Esophagus squamous epithelium (tissue), 5 donors: ENCODE data around the gene MYH15. TPM values are rescaled to one million over a fixed set of nuclear protein-coding genes. Genes with fewer than 3 reads are reported as not detected.

Experiments used
- DNase-seq: peaks from one replicate; lab custom pipeline; 2025; lab: John Stamatoyannopoulos, UW
- H3K27ac ChIP-seq, 4 donors: fragments of 200-600 bp; sonication (generic); one replicate each; pipeline ENCODE4 v1.5.1; 2016 to 2019; ENCODE audit warnings: mild to moderate bottlenecking in 1 of 4
- H3K27me3 ChIP-seq, 4 donors: fragments of 200-600 bp; sonication (generic); 1 replicate in 3 of 4; 2 replicates in 1 of 4; pipeline versions ENCODE4 v1.5.1 to v1.6.0; 2017 to 2021; ENCODE audit warnings: antibody characterized with exemption in 1 of 4
- H3K36me3 ChIP-seq, 3 donors: fragments of 200-600 bp; sonication (generic); one replicate each; pipeline ENCODE4 v1.5.1; 2016 to 2019
- H3K4me1 ChIP-seq, 3 donors: fragments of 200-600 bp; sonication (generic); one replicate each; pipeline ENCODE4 v1.5.1; 2017 to 2019
- H3K4me3 ChIP-seq, 4 donors: fragments of 200-600 bp; sonication (generic); 1 replicate in 3 of 4; 2 replicates in 1 of 4; pipeline ENCODE4 v1.5.1; 2016 to 2019; ENCODE audit warnings: mild to moderate bottlenecking in 2 of 4, moderate library complexity in 1 of 4
- H3K9me3 ChIP-seq, 3 donors: fragments of 200-600 bp; sonication (generic); one replicate each; pipeline ENCODE4 v1.5.1; 2016 to 2019
- CTCF ChIP-seq, 6 experiments: fragments of 450-650 bp in 4 of 6; fragments of 200-600 bp in 2 of 6; sonication (generic) in 2 of 6; IDR thresholded peaks; one replicate each; pipeline ENCODE4 v1.5.1; 2016 to 2019; ENCODE audit warnings: antibody characterized with exemption in 6 of 6, mild to moderate bottlenecking in 4 of 6, moderate library complexity in 4 of 6
- POLR2A ChIP-seq, 4 donors: fragments of 450-650 bp; IDR thresholded peaks; one replicate each; pipeline ENCODE4 v1.6.1; 2017; ENCODE audit warnings: antibody characterized with exemption in 4 of 4, mild to moderate bottlenecking in 4 of 4, moderate library complexity in 3 of 4
- WGBS, 2 donors: methylation state at CpG; one replicate each; pipeline ENCODE4 v1.1.5; 2018; 5-methylcytosine and 5-hydroxymethylcytosine counted together
- intact Hi-C: fragments of 100-400 bp; cut with DNase I; formaldehyde crosslinking; loops from one replicate; pipeline ENCODE4 v1.15.0; 2022
- total RNA-seq, 4 donors: library from RNA; depleted of rRNA; stranded (reverse); fragments of >200 nt; gene quantifications; one replicate each; pipeline ENCODE4 v1.1.0, GENCODE V29; 2016
- donor health status: DM: yes; HTN: yes; CAD: no.

The MYH15 gene
- total RNA-seq, 4 donors from 2014 or later = under 0.01 TPM; not detected in 3

GRCh38 chr3:108485146-108485545 is 25.2 kb downstream of the MYH15 start:
- Histone ChIP-seq H3K4me3 (no peak overlapping the region), H3K9me3 (no peaks in the 10 kb centered on the region), H3K4me1 (peaks cover 0 to 8% (median 0%) of the 10 kb centered on the region in 3 donors), H3K36me3 (no peaks in the 10 kb centered on the region), H3K27ac (no peak overlapping the region), H3K27me3 (no peaks in the 10 kb centered on the region)
- 21 to 54% methylated on average over 3 of the region's 3 CpGs for WGBS, 2 donors
- DNase-seq = no peak
- no peak for TF ChIP-seq POLR2A (IDR thresholded peaks at IDR 0.05)
- TF ChIP-seq CTCF (IDR thresholded peaks at IDR 0.05) = no peak
- intact Hi-C loops = no loop called here

GRCh38 chr3:108479224-108479623 is 31.2 kb downstream of the MYH15 start:
- DNase-seq = no peak
- intact Hi-C loops = no loop called here
- TF ChIP-seq CTCF (IDR thresholded peaks at IDR 0.05) (no peak), POLR2A (IDR thresholded peaks at IDR 0.05) (no peak)
- no peaks in the 10 kb centered on the region for H3K27me3 ChIP-seq
- WGBS, 2 donors = 77 to 95% methylated on average over 2 of the region's 2 CpGs
- no peaks in the 10 kb centered on the region for H3K36me3 ChIP-seq
- no peak overlapping the region for H3K4me3 ChIP-seq
- H3K27ac ChIP-seq = no peak overlapping the region
- no peaks in the 10 kb centered on the region for H3K9me3 ChIP-seq
- H3K4me1 ChIP-seq = no peaks in the 10 kb centered on the region

- Histone ChIP-seq H3K4me3 (no peak overlapping the region), H3K27ac (no peak overlapping the region), H3K27me3 (no peaks in the 10 kb centered on the region), H3K36me3 (no peaks in the 10 kb centered on the region), H3K4me1 (no peaks in the 10 kb centered on the region), H3K9me3 (no peaks in the 10 kb centered on the region)
- TF ChIP-seq POLR2A (IDR thresholded peaks at IDR 0.05) = no peak
- peak; percentile 51 to 80 (median 68) for TF ChIP-seq CTCF (IDR thresholded peaks at IDR 0.05)
- 21 to 22% methylated on average over 4 of the region's 4 CpGs for WGBS, 2 donors
- intact Hi-C loops = no loop called here
- DNase-seq = no peak
Observed at GRCh38 chr3:108477511-108478147, 32.8 kb downstream of the MYH15 start.

GRCh38 chr3:108475220-108475782 is 35.1 kb downstream of the MYH15 start:
- H3K4me3 ChIP-seq = no peak overlapping the region
- no peaks in the 10 kb centered on the region for H3K36me3 ChIP-seq
- no peak overlapping the region for H3K27ac ChIP-seq
- H3K9me3 ChIP-seq = no peaks in the 10 kb centered on the region
- H3K27me3 ChIP-seq = no peaks in the 10 kb centered on the region
- intact Hi-C loops = no loop called here
- H3K4me1 ChIP-seq = no peaks in the 10 kb centered on the region
- 61 to 72% methylated on average over 1 of the region's 1 CpG for WGBS, 2 donors
- TF ChIP-seq CTCF (IDR thresholded peaks at IDR 0.05) (no peak), POLR2A (IDR thresholded peaks at IDR 0.05) (no peak)
- DNase-seq = no peak

GRCh38 chr3:108474581-108474980 is 35.8 kb downstream of the MYH15 start:
- intact Hi-C loops = no loop called here
- Histone ChIP-seq H3K9me3 (no peaks in the 10 kb centered on the region), H3K27ac (no peak overlapping the region), H3K27me3 (no peaks in the 10 kb centered on the region), H3K4me3 (no peak overlapping the region), H3K4me1 (no peaks in the 10 kb centered on the region), H3K36me3 (no peaks in the 10 kb centered on the region)
- TF ChIP-seq CTCF (IDR thresholded peaks at IDR 0.05) (no peak), POLR2A (IDR thresholded peaks at IDR 0.05) (no peak)
- DNase-seq = no peak
- WGBS, 2 donors = 89 to 90% methylated on average over 3 of the region's 3 CpGs
